ENCODE data around the gene TRIP12. TPM values are rescaled to one million over a fixed set of nuclear protein-coding genes. Genes with fewer than 3 reads are reported as not detected.

The TRIP12 gene
- total and polyA plus RNA-seq, 2 of the 13 experiments (the other 11 are each of a cell fraction or from before 2014, with no cell fraction given), result 72.1 to 153 TPM

DNA sequence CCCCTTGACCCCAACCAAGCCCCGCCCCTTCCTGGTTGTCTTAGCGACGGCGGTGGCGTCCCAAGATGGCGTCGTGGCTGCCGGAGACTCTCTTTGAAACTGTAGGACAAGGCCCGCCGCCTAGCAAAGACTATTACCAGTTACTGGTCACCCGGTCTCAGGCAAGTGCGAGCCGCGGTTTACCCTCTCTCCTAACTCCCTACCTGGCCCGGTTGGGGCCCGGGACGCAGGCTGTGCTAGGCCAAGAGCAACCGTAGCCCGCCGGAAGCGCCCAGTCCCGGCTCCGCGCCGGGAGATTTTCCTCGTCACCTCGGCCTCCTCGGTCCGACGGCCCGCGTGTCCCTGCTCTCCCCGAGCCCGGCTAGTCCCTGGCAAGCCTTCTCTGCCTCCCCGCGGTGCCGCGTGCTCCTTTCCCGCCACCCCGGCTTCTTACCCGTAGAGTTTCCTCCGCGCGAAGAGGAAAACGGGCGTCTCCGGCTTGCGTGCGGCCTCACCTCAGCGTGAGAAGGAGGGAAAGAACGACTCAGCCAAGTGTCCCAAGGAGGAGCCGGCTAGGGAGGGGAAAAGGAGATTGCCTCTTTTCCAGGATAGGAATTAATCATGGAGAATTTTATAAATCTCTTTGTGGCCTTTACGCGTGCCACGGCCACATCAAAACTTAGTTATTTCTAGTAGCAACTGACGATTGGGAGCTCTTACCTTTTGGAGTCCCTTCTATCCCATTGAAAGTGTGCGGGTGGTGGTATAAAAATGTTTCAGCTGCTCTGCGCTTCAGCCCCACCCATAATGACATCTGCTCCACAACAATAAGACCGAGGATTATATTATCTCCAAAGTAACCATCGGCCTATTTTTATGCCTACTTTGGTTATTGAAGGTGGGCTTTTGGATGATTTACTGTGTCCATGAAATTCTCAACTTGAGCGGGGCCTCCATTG lies 909 bp upstream of the TRIP12 start, which contains the start of gene FBXO36 (continued):
- TF ChIP-seq NCOA5 (CRISPR knock-in tag; IDR thresholded peaks at IDR 0.05), result no peak
- TF ChIP-seq PHB2 (IDR thresholded peaks at IDR 0.05; ENCODE audit: partially characterized antibody), result no peak
- TF ChIP-seq CC2D1A (CRISPR knock-in tag; IDR thresholded peaks at IDR 0.05), result peak; percentile 97; the same call in 1 of the 2 replicates
- TF ChIP-seq, protein P1, sequence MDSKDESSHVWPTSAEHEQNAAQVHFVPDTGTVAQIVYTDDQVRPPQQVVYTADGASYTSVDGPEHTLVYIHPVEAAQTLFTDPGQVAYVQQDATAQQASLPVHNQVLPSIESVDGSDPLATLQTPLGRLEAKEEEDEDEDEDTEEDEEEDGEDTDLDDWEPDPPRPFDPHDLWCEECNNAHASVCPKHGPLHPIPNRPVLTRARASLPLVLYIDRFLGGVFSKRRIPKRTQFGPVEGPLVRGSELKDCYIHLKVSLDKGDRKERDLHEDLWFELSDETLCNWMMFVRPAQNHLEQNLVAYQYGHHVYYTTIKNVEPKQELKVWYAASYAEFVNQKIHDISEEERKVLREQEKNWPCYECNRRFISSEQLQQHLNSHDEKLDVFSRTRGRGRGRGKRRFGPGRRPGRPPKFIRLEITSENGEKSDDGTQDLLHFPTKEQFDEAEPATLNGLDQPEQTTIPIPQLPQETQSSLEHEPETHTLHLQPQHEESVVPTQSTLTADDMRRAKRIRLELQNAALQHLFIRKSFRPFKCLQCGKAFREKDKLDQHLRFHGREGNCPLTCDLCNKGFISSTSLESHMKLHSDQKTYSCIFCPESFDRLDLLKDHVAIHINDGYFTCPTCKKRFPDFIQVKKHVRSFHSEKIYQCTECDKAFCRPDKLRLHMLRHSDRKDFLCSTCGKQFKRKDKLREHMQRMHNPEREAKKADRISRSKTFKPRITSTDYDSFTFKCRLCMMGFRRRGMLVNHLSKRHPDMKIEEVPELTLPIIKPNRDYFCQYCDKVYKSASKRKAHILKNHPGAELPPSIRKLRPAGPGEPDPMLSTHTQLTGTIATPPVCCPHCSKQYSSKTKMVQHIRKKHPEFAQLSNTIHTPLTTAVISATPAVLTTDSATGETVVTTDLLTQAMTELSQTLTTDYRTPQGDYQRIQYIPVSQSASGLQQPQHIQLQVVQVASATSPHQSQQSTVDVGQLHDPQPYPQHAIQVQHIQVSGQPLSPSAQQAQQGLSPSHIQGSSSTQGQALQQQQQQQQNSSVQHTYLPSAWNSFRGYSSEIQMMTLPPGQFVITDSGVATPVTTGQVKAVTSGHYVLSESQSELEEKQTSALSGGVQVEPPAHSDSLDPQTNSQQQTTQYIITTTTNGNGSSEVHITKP (CRISPR knock-in tag; IDR thresholded peaks at IDR 0.05; ENCODE audit: low read depth), result 0 out of 2 replicates have a peak, but pooled peaks have one; percentile 4
- TF ChIP-seq, protein P2, sequence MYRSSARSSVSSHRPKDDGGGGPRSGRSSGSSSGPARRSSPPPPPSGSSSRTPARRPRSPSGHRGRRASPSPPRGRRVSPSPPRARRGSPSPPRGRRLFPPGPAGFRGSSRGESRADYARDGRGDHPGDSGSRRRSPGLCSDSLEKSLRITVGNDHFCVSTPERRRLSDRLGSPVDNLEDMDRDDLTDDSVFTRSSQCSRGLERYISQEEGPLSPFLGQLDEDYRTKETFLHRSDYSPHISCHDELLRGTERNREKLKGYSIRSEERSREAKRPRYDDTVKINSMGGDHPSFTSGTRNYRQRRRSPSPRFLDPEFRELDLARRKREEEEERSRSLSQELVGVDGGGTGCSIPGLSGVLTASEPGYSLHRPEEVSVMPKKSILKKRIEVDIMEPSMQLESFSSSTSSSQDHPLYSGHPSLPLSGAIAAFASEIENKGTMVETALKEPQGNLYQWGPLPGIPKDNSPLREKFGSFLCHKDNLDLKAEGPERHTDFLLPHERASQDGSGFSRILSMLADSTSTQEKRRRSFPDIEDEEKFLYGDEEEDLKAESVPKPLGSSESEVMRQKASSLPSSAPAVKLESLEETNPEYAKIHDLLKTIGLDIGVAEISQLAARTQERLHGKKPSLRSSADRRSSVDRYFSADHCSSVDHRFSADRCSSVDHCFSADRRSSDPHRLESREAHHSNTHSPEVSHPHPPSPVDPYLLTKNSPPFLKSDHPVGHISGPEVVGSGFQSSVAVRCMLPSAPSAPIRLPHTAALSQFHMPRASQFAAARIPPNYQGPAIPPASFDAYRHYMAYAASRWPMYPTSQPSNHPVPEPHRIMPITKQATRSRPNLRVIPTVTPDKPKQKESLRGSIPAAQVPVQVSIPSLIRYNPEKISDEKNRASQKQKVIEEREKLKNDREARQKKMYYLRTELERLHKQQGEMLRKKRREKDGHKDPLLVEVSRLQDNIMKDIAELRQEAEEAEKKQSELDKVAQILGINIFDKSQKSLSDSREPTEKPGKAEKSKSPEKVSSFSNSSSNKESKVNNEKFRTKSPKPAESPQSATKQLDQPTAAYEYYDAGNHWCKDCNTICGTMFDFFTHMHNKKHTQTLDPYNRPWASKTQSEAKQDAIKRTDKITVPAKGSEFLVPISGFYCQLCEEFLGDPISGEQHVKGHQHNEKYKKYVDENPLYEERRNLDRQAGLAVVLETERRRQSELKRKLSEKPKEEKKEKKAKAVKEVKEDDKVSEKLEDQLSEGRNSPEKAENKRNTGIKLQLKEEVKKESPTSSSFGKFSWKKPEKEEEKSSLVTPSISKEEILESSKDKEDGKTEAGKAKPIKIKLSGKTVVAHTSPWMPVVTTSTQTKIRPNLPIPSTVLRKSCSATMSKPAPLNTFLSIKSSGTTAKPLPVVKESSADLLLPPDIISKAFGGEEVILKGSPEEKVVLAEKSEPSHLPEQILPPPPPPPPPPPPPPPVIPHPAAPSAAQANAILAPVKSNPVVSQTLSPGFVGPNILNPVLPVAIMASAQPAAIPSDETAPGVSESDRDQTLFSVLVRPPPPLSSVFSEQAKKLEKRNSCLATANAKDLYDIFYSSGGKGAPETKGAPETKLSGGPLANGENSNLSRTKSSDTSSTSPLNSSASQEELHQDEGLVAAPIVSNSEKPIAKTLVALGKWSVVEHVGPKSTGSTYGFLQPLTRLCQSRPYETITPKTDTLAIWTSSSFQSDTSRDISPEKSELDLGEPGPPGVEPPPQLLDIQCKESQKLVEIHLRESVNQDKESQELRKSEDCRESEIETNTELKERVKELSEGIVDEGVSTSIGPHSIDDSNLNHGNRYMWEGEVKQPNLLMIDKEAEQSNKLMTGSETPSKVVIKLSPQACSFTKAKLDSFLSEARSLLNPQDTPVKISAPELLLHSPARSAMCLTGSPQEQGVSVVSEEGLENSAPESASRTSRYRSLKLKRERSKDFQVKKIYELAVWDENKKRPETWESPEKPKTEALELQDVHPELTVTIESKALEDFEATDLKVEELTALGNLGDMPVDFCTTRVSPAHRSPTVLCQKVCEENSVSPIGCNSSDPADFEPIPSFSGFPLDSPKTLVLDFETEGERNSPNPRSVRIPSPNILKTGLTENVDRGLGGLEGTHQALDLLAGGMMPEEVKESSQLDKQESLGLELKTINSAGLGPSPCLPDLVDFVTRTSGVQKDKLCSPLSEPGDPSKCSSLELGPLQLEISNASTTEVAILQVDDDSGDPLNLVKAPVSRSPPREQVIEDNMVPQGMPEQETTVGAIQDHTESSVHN (CRISPR knock-in tag; IDR thresholded peaks at IDR 0.05), result no peak
- 0 out of 2 replicates have a peak, but pooled peaks have one; percentile 32 for TF ChIP-seq RORA (CRISPR knock-in tag; IDR thresholded peaks at IDR 0.05)
- TF ChIP-seq ZNF773 (CRISPR knock-in tag; IDR thresholded peaks at IDR 0.05; ENCODE audit: borderline replicate concordance), result peak; percentile 92
- TF ChIP-seq, protein P3, sequence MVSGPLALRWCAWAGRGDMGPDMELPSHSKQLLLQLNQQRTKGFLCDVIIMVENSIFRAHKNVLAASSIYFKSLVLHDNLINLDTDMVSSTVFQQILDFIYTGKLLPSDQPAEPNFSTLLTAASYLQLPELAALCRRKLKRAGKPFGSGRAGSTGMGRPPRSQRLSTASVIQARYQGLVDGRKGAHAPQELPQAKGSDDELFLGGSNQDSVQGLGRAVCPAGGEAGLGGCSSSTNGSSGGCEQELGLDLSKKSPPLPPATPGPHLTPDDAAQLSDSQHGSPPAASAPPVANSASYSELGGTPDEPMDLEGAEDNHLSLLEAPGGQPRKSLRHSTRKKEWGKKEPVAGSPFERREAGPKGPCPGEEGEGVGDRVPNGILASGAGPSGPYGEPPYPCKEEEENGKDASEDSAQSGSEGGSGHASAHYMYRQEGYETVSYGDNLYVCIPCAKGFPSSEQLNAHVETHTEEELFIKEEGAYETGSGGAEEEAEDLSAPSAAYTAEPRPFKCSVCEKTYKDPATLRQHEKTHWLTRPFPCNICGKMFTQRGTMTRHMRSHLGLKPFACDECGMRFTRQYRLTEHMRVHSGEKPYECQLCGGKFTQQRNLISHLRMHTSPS (CRISPR knock-in tag; IDR thresholded peaks at IDR 0.05; ENCODE audit: low read depth), result no peak
- peak; percentile 25; the same call in 1 of the 2 replicates for TF ChIP-seq ZSCAN12 (CRISPR knock-in tag; IDR thresholded peaks at IDR 0.05)
- peak; percentile 78 for TF ChIP-seq RBM22 (optimal IDR thresholded peaks at IDR 0.05; ENCODE audit: low read length)
- TF ChIP-seq DNMT3B (CRISPR knock-in tag; conservative IDR thresholded peaks at IDR 0.05), result no peak
- peak; percentile 68; the same call in 1 of the 2 replicates for TF ChIP-seq SMAD1 (CRISPR knock-in tag; IDR thresholded peaks at IDR 0.05; ENCODE audit: borderline replicate concordance, low read depth)
- TF ChIP-seq ZFP37 (CRISPR knock-in tag; IDR thresholded peaks at IDR 0.05; ENCODE audit: borderline replicate concordance), result no peak
